Subcutaneous preadipocyte (primary cell): ENCODE measurements around the gene KCNK6. TPM values are rescaled to one million over a fixed set of nuclear protein-coding genes. Genes with fewer than 3 reads are reported as not detected.

Experiments
- small RNA-seq: library from RNA; depleted of rRNA; stranded (forward); fragments of <200 nt; gene quantifications from one replicate; pipeline ENCODE3, GENCODE V24; 2012
- total RNA-seq: library from RNA; depleted of rRNA; stranded (reverse); fragments of >200 nt; gene quantifications from 2 replicates; pipeline ENCODE4 v1.2.3, GENCODE V29; 2012

The KCNK6 gene
- 0.73 and 1.4 TPM in 2 replicates for total RNA-seq

DNA sequence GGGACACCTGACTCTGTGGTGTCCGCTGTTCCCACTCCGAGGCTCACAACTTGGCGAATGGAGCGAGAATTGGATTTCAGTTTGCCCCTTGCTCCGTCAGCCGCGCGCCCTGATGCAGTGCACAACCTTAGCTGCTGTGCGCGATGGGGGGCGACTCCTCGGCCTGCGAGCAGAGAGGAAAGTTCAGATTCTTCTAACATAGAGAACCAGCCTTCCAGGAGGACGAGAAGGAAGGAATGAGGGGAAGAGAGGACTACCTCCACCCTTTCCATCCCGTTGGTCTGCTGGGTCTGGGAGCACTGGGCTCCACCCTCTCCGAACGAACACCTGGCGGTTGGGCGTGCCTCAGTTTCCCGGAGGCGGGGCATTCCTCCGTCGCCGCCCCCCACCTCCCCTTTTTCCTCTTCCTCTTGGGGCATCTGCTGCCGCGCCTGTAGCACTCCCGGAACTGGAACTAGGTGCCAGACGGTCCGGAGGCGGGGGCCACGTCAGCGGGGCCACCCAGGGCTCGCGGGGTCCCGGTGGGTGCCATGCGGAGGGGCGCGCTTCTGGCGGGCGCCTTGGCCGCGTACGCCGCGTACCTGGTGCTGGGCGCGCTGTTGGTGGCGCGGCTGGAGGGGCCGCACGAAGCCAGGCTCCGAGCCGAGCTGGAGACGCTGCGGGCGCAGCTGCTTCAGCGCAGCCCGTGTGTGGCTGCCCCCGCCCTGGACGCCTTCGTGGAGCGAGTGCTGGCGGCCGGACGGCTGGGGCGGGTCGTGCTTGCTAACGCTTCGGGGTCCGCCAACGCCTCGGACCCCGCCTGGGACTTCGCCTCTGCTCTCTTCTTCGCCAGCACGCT is at the start of gene KCNK6:
Gene KCNK6, plus strand, starts transcription at position 425 of the 838 bp plus-strand sequence. Its CDS starts 106 bp downstream, at position 531.

DNA sequence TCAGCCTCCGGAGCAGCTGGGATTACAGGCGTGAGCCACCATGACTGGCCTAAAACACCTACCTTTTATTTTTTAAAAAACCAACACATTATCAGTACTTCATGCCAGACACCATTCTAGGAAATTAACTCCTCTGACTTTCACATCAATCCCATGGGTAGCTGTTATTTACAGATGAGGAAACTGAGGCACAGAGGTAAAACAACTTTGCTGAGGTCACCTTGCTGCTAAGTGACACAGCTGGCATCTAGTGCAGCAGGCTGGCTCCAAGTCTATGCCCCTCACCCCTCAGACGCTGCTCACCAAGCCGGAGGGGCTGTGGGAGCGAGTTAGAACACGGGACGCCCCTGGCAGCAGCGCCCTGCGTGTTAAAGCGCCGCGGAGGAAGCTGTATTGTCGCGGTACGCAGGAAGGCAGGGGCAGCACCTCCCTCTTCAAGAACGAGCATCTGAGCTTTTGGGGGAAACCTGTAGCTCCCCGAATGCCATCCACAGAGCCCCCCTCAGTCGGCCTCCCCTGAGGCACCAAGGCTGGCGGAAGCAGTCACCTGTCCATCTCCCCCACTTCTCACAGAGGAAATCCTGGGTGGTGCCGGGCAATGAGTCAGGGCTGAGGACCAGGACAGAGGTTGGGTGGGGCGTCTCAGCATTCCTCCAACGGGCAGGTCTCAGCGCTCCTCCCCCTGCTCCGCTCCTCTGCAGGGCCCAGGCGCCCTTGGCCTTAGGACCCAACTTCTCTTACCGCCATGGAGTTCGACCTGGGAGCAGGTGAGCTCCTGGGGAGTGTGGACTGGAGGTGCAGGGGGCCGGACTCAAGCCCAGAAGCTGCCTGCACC is 15.9 kb upstream of the KCNK6 start, which contains the start of gene C19orf33:
Gene C19orf33, plus strand, starts transcription at position 735 of the 835 bp plus-strand sequence. Its CDS starts 11 bp downstream, at position 746.

DNA sequence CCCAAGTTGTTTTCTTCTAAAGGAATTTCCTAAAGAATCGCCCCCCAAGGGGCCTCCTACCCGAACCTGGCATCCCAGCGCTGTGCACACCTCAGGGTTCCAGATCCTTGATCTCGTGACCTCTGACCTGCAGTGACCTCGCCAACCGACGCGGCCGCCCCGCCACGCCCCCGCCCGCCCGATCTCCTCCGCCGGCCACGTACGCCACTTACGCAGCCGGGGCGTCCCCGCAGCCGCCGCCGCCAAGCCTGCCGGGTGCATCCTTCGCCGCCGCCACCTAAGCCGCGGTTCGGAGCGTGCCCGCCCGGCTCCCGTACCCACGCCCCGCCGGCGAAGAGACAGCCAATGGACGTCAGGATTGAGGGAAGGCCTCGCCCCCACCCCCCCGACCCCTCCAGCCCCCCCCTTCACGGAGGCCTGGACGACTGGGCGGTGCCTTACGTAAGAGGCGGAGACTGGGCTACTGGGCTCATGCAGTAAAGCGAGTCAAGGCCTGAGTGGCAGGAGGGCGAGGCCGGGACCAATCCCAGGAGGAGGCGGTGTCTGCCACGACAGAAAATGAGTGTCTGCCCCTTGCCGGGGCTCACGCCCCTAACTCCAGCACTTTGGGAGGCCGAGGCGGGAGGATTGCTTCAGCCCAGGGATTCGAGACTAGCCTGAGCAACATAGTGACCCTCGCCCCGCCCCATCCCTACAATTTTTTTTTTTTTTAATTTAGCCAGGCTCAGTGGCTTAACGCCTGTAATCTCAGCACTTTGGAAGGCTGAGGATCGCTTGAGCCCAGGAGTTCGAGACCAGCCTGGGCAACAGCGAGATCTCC is 3.8 kb upstream of the KCNK6 start, which contains the start of gene YIF1B:
Gene YIF1B, minus strand, starts transcription at position 291 of the 820 bp plus-strand sequence. Its CDS starts 30 bp downstream, at position 261.

DNA sequence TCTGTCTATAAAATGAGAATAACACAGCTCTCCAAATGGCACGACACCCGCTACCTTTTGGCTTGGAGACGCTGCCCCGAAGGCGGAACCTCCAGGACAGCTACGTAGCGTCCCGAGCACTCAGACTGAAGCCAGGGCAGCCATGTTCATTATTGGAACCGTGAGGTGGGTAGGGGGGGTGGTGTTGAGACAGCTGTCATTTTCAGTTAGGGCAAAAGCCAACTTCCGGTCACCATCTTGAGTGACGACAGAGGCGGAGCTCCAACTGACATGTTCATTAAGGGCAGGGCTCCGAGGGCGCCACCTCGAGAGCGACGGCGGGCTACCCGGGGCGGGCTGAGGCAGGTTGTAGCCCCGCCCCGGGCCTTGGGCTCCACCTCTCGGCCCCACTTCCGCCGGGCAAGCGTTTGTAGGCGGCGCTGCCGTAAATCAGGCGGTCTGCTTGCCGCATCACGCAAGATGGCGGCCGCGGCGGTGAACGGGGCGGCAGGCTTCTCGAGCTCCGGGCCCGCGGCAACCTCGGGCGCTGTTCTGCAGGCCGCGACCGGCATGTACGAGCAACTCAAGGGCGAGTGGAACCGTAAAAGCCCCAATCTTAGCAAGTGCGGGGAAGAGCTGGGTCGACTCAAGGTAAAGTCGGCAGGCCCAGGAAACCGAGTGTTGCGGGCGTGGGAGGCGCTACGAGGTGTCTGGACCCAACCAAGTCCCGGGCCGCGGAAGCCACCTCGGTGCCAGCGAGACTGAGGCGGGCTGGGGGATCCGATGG is 54.9 kb downstream of the KCNK6 start, which contains the start of gene PSMD8:
Gene PSMD8, plus strand, starts transcription at position 240 of the 766 bp plus-strand sequence. Its CDS starts 31 bp downstream, at position 271.

Small RNAs within 50 kb of the gene (small RNA-seq; reads per million reads assigned to genes)
- gene RF00019, result not detected

Other genes starting within 250 kb of the KCNK6 start
- 0.73 and 2.7 TPM in 2 replicates for gene DPF1, start 95.6 kb upstream of the KCNK6 start, total RNA-seq
- not detected in 2 replicates for gene PPP1R14A, start 63.5 kb upstream of the KCNK6 start, total RNA-seq
- not detected in 2 replicates for gene SPINT2, start 55.3 kb upstream of the KCNK6 start, total RNA-seq
- gene C19orf33, start 15.6 kb upstream of the KCNK6 start, total RNA-seq, result not detected in 2 replicates
- gene YIF1B, start 3.9 kb upstream of the KCNK6 start, total RNA-seq, result 63.1 and 75.0 TPM in 2 replicates
- gene CATSPERG, start 16.0 kb downstream of the KCNK6 start, total RNA-seq, result 0.37 and 0.39 TPM in 2 replicates
- gene PSMD8, start 54.7 kb downstream of the KCNK6 start, total RNA-seq, result 364 and 400 TPM in 2 replicates
- gene GGN, start 68.2 kb downstream of the KCNK6 start, total RNA-seq, result 0.37 and 0.78 TPM in 2 replicates
- gene SPRED3, start 68.9 kb downstream of the KCNK6 start, total RNA-seq, result 2.9 and 4.3 TPM in 2 replicates
- gene FAM98C, start 83.2 kb downstream of the KCNK6 start, total RNA-seq, result 8.8 and 9.6 TPM in 2 replicates
- not detected in 2 replicates for gene RASGRP4, start 106.4 kb downstream of the KCNK6 start, total RNA-seq
- gene RYR1, start 113.8 kb downstream of the KCNK6 start, total RNA-seq, result not detected in 2 replicates